Measurements from ENCODE around the gene AP3S1.

Gene AP3S1

GRCh38 chr5:115825948-115826347 is 15.8 kb upstream of the AP3S1 start:
- no peak for DNase-seq (ENCODE audit: low read depth)

GRCh38 chr5:115829913-115830312 is 11.8 kb upstream of the AP3S1 start:
- DNase-seq (ENCODE audit: low read depth), result no peak

GRCh38 chr5:115831163-115831768 is 10.5 kb upstream of the AP3S1 start:
- no peak for DNase-seq (ENCODE audit: low read depth)

- no peak for DNase-seq (ENCODE audit: low read depth)
These were observed 6.3 kb upstream of the AP3S1 start for GRCh38 chr5:115835481-115835880.

GRCh38 chr5:115838885-115839518 is 2.7 kb upstream of the AP3S1 start:
- no peak for DNase-seq (ENCODE audit: low read depth)

- DNase-seq (ENCODE audit: low read depth), result no peak
These were observed 862 bp upstream of the AP3S1 start for GRCh38 chr5:115840873-115841272.

GRCh38 chr5:115842089-115842935 is 577 bp downstream of the AP3S1 start:
- DNase-seq (ENCODE audit: low read depth), result no peak

GRCh38 chr5:115842952-115843351 is 1.2 kb downstream of the AP3S1 start:
- no peak for DNase-seq (ENCODE audit: low read depth)

GRCh38 chr5:115843444-115844130 is 1.9 kb downstream of the AP3S1 start:
- DNase-seq (ENCODE audit: low read depth), result no peak

GRCh38 chr5:115844321-115844817 is 2.6 kb downstream of the AP3S1 start:
- no peak for DNase-seq (ENCODE audit: low read depth)

GRCh38 chr5:115847290-115847689 is 5.6 kb downstream of the AP3S1 start:
- no peak for DNase-seq (ENCODE audit: low read depth)

- DNase-seq (ENCODE audit: low read depth), result no peak
These were observed 7.6 kb downstream of the AP3S1 start for GRCh38 chr5:115849258-115849798.

- DNase-seq (ENCODE audit: low read depth), result no peak
These were observed 9.1 kb downstream of the AP3S1 start for GRCh38 chr5:115850744-115851416.

- DNase-seq (ENCODE audit: low read depth), result no peak
These were observed 12.4 kb downstream of the AP3S1 start for GRCh38 chr5:115854139-115854538.

GRCh38 chr5:115855959-115856358 is 14.2 kb downstream of the AP3S1 start:
- DNase-seq (ENCODE audit: low read depth), result no peak

GRCh38 chr5:115857057-115857479 is 15.3 kb downstream of the AP3S1 start:
- DNase-seq (ENCODE audit: low read depth), result no peak

GRCh38 chr5:115857626-115858349 is 16.1 kb downstream of the AP3S1 start:
- DNase-seq (ENCODE audit: low read depth), result no peak

GRCh38 chr5:115858396-115858795 is 16.7 kb downstream of the AP3S1 start:
- no peak for DNase-seq (ENCODE audit: low read depth)

GRCh38 chr5:115859378-115859777 is 17.6 kb downstream of the AP3S1 start:
- no peak for DNase-seq (ENCODE audit: low read depth)

GRCh38 chr5:115869256-115869795 is 27.6 kb downstream of the AP3S1 start:
- DNase-seq (ENCODE audit: low read depth), result no peak

Measured in activated T-cell treated with anti-CD3 and anti-CD28 coated beads for 48 hours (primary cell).